ENCODE measurements around the gene ARPC1A. TPM values are rescaled to one million over a fixed set of nuclear protein-coding genes. Genes with fewer than 3 reads are reported as not detected.
A peak's percentile ranks its signal among the peaks of the same experiment; 100 is the strongest.

The ARPC1A gene
- total RNA-seq, 4 donors from 2014 or later = 75.0 to 112 (median 98.3) TPM

DNA sequence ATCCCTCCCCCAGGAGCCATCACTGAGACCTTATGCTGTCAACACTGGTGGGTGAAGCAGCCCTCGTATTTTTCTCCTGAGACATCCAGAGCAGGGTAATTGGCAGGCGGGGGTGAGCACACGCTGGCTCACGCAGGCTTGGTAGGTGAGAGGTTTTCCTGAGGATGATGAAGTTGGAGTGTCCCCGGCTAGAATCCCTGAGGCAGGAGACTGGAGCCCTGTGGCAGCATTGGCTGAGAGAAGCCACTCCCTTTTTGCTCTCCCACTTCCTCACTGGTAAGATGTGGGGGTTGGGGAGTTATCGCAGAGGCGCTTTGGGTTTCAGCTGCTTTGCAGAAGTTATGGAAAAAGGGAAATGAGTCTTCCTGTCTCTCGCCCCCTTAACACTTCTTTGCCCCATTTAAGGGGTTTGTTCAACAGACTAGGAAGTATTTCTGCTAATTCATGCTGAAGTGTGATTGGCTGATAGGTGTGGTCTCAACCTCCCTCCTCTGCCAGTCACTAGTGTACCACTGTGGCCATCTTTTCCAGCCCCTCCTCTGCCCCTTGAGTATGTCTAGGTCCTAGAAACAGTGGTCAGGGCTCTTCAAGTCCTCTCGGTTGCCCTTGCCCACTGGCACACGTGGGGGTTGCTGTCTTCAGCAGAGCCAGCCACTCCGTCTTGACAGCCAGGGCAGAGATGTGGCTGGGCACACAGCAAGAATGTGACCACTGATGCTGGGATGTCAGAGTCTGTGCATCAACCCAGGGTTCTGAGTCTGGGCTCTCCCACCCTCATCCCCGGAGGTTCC is 54.5 kb downstream of the ARPC1A start:
- Histone ChIP-seq H3K27ac (peak overlapping the region; percentile 13 to 87 (median 84)), H3K4me1 (peaks cover 0 to 52% (median 29%) of the 10 kb centered on the region in 3 donors), H3K36me3 (peaks cover 0 to 23% of the 10 kb centered on the region in 2 donors), H3K4me3 (peak overlapping the region in 1 of 2 donors; percentile 32), H3K27me3 (no peaks in the 10 kb centered on the region), H3K9me3 (no peaks in the 10 kb centered on the region)
- 15 to 43% methylated on average over 2 of the region's 12 CpGs for WGBS, 2 donors (ENCODE audit: low coverage in 1 of 2)
- no peak for TF ChIP-seq EP300 (IDR thresholded peaks at IDR 0.05)
- no peak for TF ChIP-seq POLR2A (IDR thresholded peaks at IDR 0.05)
- TF ChIP-seq POLR2AphosphoS5 (IDR thresholded peaks at IDR 0.05) = no peak
- TF ChIP-seq, protein P1, sequence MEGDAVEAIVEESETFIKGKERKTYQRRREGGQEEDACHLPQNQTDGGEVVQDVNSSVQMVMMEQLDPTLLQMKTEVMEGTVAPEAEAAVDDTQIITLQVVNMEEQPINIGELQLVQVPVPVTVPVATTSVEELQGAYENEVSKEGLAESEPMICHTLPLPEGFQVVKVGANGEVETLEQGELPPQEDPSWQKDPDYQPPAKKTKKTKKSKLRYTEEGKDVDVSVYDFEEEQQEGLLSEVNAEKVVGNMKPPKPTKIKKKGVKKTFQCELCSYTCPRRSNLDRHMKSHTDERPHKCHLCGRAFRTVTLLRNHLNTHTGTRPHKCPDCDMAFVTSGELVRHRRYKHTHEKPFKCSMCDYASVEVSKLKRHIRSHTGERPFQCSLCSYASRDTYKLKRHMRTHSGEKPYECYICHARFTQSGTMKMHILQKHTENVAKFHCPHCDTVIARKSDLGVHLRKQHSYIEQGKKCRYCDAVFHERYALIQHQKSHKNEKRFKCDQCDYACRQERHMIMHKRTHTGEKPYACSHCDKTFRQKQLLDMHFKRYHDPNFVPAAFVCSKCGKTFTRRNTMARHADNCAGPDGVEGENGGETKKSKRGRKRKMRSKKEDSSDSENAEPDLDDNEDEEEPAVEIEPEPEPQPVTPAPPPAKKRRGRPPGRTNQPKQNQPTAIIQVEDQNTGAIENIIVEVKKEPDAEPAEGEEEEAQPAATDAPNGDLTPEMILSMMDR (IDR thresholded peaks at IDR 0.05) = no peak
- ATAC-seq = peak; percentile 16

DNA sequence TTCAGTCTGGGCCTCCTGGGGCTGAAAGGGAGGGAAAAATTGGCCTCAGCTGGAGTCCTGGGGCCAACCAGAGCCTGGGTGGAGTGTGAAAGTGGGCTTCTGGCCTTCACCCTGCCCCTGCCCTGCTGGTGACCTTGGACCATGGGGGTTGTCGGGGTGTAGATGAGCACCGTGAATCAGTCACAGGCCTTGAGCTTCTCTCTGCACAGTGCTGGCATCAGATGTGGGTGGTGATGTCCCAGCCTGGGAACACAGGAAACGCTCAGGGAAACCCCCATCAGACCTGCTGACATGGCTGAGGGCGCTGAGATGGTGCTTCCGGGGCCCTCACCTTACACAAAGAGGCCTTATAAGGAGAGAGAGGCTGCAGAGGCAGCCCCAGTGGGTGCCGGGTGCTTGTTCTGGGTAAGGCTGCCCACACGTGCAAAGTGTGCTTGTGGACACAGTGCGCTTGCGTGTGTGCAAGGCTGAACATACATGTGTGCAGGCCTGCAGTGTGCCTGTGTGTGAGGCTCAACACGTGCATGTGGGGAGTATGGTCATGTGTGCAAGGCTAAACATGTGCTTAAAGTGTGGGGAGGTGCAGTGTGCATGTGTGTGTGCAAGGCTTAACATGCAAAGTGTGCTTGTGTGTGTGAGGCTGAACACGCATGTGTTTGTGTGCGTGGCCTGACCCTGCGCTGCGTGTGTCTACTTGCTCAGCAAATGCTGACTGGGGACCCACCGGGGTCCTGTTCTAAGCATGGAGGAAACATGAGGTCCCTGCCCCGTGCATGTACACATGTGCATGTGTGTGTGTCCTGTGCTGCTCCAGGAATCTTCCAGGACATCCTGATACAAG is 55.3 kb downstream of the ARPC1A start:
- no peak for ATAC-seq
- H3K36me3 ChIP-seq = peaks cover 0 to 31% of the 10 kb centered on the region in 2 donors
- H3K4me1 ChIP-seq = peaks cover 0 to 44% (median 29%) of the 10 kb centered on the region in 3 donors
- no peaks in the 10 kb centered on the region for H3K27me3 ChIP-seq
- TF ChIP-seq POLR2A (IDR thresholded peaks at IDR 0.05) (no peak), POLR2AphosphoS5 (IDR thresholded peaks at IDR 0.05) (no peak), EP300 (IDR thresholded peaks at IDR 0.05) (no peak)
- TF ChIP-seq, protein P1 (IDR thresholded peaks at IDR 0.05) = no peak
- H3K9me3 ChIP-seq = no peaks in the 10 kb centered on the region
- WGBS, 2 donors (ENCODE audit: low coverage in 1 of 2) = 67 to 85% methylated on average over 1 to 5 of the region's 16 CpGs
- peak overlapping the region in 3 of 4 donors; percentile 82 to 87 (median 85) for H3K27ac ChIP-seq
- peak overlapping the region in 1 of 2 donors; percentile 32 for H3K4me3 ChIP-seq

DNA sequence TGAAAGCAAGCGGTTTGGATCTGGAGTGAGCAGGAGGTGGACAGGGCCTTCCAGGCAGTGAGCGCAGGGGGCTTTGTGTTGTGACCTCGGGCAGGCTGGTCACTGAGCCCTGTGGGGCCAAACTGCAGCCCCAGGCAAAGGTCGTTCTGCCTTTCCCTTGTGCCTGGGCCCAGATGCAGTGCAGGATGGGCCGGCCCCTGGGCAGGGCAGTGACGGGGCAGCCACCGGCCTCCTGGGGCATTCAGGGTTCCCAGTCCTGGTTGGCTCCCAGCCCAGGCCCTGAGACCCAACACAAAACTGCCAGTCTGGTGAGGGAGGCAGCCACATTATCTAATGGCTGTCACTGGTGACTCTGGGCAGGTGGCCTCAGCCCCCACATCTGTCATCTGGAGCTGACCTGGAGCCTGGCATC is 56.0 kb downstream of the ARPC1A start:
- no peak overlapping the region for H3K4me3 ChIP-seq
- no peaks in the 10 kb centered on the region for H3K9me3 ChIP-seq
- H3K27ac ChIP-seq = peak overlapping the region in 1 of 4 donors; percentile 82
- TF ChIP-seq EP300 (IDR thresholded peaks at IDR 0.05) (no peak), POLR2AphosphoS5 (IDR thresholded peaks at IDR 0.05) (no peak), POLR2A (IDR thresholded peaks at IDR 0.05) (no peak)
- TF ChIP-seq, protein P1 (IDR thresholded peaks at IDR 0.05) = no peak
- peaks cover 0 to 42% (median 25%) of the 10 kb centered on the region in 3 donors for H3K4me1 ChIP-seq
- peaks cover 0 to 37% of the 10 kb centered on the region in 2 donors for H3K36me3 ChIP-seq
- 60% methylated on average over 1 of the region's 7 CpGs; no CpG with 5 or more reads in 1 of the 2 donors for WGBS, 2 donors (ENCODE audit: low coverage in 1 of 2)
- no peak for ATAC-seq
- H3K27me3 ChIP-seq = no peaks in the 10 kb centered on the region

DNA sequence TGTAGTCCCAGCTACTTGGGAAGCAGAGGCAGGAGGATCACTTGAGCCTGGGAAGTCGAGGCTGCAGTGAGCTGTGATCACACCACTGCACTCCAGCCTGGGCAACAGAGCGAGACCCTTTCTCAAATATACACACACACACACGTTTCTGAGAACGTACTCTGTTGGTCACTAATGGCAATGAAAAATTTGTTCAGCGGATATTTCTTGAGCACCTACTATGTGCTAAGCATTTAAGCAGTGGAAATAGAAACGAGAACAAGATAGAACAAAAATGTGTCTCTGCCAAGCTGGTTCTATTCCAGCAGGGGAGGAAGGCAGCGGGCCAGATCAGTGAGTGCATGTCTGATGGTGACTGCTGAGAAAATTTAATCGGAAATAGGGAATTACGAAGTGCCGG is 57.5 kb downstream of the ARPC1A start:
- peaks cover 0 to 42% of the 10 kb centered on the region in 2 donors for H3K36me3 ChIP-seq
- TF ChIP-seq POLR2AphosphoS5 (IDR thresholded peaks at IDR 0.05) (no peak), EP300 (IDR thresholded peaks at IDR 0.05) (no peak), POLR2A (IDR thresholded peaks at IDR 0.05) (no peak)
- TF ChIP-seq, protein P1 (IDR thresholded peaks at IDR 0.05) = no peak
- H3K4me1 ChIP-seq = peaks cover 0 to 40% (median 25%) of the 10 kb centered on the region in 3 donors
- no peak overlapping the region for H3K4me3 ChIP-seq
- no peak overlapping the region for H3K27ac ChIP-seq
- H3K27me3 ChIP-seq = no peaks in the 10 kb centered on the region
- 87 to 88% methylated on average over 4 to 10 of the region's 10 CpGs for WGBS, 2 donors (ENCODE audit: low coverage in 1 of 2)
- H3K9me3 ChIP-seq = no peaks in the 10 kb centered on the region
- no peak for ATAC-seq
